GM11168 (cell line): Measurements from ENCODE around the gene RTL9.
"Not testable (repeated sequence)": the region's sequence is repeated elsewhere in the genome, so short reads cannot be mapped to it uniquely, and the experiment has no call there.

ENCODE experiments used
- in situ Hi-C: fragments of 300-500 bp; cut with MboI; formaldehyde crosslinking; loops from one replicate; pipeline ENCODE4 v1.12.0; 2022; ENCODE audit warnings: low sequenced_read_pairs; ENCODE audit not compliant: unreplicated experiment

The RTL9 gene

GRCh38 chrX:110403441-110404238 is 45.0 kb downstream of the RTL9 start:
- in situ Hi-C loops, result loop anchor here (5.0 kb wide), 1 partner anchor 246 kb away; no protein-coding TSS in a partner anchor

GRCh38 chrX:110404376-110404775 is 45.7 kb downstream of the RTL9 start:
- in situ Hi-C loops, result loop anchor here (5.0 kb wide), 1 partner anchor 247 kb away; no protein-coding TSS in a partner anchor

GRCh38 chrX:110406250-110406649 is 47.6 kb downstream of the RTL9 start:
- in situ Hi-C loops, result not testable (repeated sequence)

DNA sequence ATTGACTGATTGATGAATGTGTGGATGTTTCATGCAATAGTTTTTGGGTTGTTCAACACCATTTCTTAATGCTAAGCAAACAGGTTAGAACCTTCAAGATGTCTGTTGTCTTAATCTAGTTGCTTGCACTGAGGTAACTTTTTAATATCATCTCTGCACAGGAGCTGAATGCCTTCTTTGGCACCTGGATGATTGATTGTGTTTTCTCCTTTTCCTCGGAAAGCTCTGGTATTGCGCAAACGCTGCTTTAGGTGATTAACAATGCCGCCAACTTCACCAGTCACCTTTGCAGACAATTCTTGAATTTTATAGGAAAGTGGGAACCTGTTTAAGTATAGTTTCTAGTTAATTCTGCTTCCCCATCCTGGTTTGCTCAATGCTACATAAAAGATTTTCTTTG is 48.2 kb downstream of the RTL9 start:
- in situ Hi-C loops, result no loop called here

DNA sequence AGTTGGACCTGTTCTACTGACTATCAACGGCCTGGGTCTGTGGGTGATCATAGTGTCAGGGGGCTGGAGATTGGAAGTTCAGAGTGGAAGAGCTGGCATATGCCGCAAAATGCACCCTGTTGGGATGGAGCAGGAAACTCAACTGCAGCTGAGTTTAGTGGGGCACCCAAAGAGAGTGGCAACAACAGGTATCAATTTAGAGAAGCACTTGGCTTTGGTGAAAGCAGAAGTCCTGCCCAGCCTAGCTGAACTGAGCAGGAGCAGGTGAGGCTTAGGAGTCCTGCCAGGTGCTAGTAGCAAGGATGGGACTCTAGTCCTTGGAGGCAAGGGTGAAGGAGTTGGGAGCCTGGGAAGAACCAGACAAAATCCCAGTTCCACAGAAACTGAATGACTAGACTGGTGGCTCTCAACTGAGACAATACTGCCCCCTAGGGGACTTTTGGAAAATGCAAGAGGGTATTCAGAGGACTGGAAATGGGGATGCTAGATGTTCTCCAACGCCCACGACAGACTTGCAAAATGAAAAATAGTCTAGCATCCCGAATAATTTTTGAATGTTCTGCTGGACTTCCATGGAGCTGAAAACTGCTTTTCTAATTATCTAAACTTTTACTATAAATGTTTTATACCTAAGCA is 49.4 kb downstream of the RTL9 start:
- in situ Hi-C loops, result no loop called here
